Right atrium auricular region (tissue), 2 donors: ENCODE measurements around the gene VSNL1. TPM values are rescaled to one million over a fixed set of nuclear protein-coding genes. Genes with fewer than 3 reads are reported as not detected.

Source experiments
- DNase-seq: peaks from one replicate; pipeline ENCODE4 v3.0.0-alpha.2; 2019; ENCODE audit warnings: low spot score
- H3K27ac ChIP-seq, 2 donors: fragments of 200-600 bp; sonication (generic); 1 replicate in 1 of 2; 2 replicates in 1 of 2; pipeline ENCODE4 v1.5.1; 2016 to 2019
- H3K27me3 ChIP-seq, 2 donors: fragments of 200-600 bp; sonication (generic); one replicate each; pipeline versions ENCODE4 v1.5.1 to v1.6.0; 2017 to 2019
- H3K36me3 ChIP-seq: fragments of 200-600 bp; sonication (generic); one replicate; pipeline ENCODE4 v1.5.1; 2016
- H3K4me1 ChIP-seq, 2 donors: fragments of 200-600 bp; sonication (generic); one replicate each; pipeline versions ENCODE4 v1.5.1 to v1.6.0; 2017 to 2019
- H3K4me3 ChIP-seq, 2 donors: fragments of 200-600 bp; sonication (generic); 1 replicate in 1 of 2; 2 replicates in 1 of 2; pipeline ENCODE4 v1.5.1; 2017 to 2019; ENCODE audit warnings: mild to moderate bottlenecking in 1 of 2, moderate library complexity in 1 of 2
- H3K9me3 ChIP-seq, 2 donors: fragments of 200-600 bp; sonication (generic); one replicate each; pipeline ENCODE4 v1.5.1; 2019
- total RNA-seq, 2 donors: library from RNA; depleted of rRNA; stranded (reverse); fragments of >200 nt; gene quantifications; one replicate each; pipeline ENCODE4 v1.1.0, GENCODE V29; 2016
- TF ChIP-seq, protein P1 (sequence below), 2 donors: fragments of 200-600 bp; sonication (generic); IDR thresholded peaks; one replicate each; pipeline ENCODE4 v1.5.1; 2019; ENCODE audit warnings: antibody characterized with exemption in 2 of 2

VSNL1 gene
- total RNA-seq, 2 donors from 2014 or later = 30.2 to 41.7 TPM

GRCh38 chr2:17606851-17607250 lies 66.4 kb downstream of the VSNL1 start:
- H3K27me3 ChIP-seq = no peaks in the 10 kb centered on the region

GRCh38 chr2:17607379-17607778 lies 66.9 kb downstream of the VSNL1 start:
- no peak overlapping the region for H3K4me3 ChIP-seq
- DNase-seq = no peak
- no peaks in the 10 kb centered on the region for H3K9me3 ChIP-seq
- no peaks in the 10 kb centered on the region for H3K27me3 ChIP-seq
- H3K4me1 ChIP-seq = peaks cover 0 to 33% of the 10 kb centered on the region in 2 donors
- TF ChIP-seq, protein P1, sequence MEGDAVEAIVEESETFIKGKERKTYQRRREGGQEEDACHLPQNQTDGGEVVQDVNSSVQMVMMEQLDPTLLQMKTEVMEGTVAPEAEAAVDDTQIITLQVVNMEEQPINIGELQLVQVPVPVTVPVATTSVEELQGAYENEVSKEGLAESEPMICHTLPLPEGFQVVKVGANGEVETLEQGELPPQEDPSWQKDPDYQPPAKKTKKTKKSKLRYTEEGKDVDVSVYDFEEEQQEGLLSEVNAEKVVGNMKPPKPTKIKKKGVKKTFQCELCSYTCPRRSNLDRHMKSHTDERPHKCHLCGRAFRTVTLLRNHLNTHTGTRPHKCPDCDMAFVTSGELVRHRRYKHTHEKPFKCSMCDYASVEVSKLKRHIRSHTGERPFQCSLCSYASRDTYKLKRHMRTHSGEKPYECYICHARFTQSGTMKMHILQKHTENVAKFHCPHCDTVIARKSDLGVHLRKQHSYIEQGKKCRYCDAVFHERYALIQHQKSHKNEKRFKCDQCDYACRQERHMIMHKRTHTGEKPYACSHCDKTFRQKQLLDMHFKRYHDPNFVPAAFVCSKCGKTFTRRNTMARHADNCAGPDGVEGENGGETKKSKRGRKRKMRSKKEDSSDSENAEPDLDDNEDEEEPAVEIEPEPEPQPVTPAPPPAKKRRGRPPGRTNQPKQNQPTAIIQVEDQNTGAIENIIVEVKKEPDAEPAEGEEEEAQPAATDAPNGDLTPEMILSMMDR (IDR thresholded peaks at IDR 0.05) = no peak
- H3K36me3 ChIP-seq = no peaks in the 10 kb centered on the region
- peak overlapping the region in 1 of 2 donors; percentile 84 for H3K27ac ChIP-seq

More at GRCh38 chr2:17606851-17607250, 66.4 kb downstream of the VSNL1 start:
- DNase-seq = no peak
- H3K27ac ChIP-seq = peak overlapping the region in 1 of 2 donors; percentile 84
- H3K4me1 ChIP-seq = peaks cover 0 to 33% of the 10 kb centered on the region in 2 donors
- no peaks in the 10 kb centered on the region for H3K9me3 ChIP-seq
- H3K36me3 ChIP-seq = no peaks in the 10 kb centered on the region
- TF ChIP-seq, protein P1 (IDR thresholded peaks at IDR 0.05) = no peak
- no peak overlapping the region for H3K4me3 ChIP-seq

- Histone ChIP-seq H3K27me3 (no peaks in the 10 kb centered on the region), H3K9me3 (no peaks in the 10 kb centered on the region), H3K4me1 (peaks cover 0 to 33% of the 10 kb centered on the region in 2 donors), H3K27ac (peak overlapping the region in 1 of 2 donors; percentile 84), H3K36me3 (no peaks in the 10 kb centered on the region), H3K4me3 (no peak overlapping the region)
- TF ChIP-seq, protein P1 (IDR thresholded peaks at IDR 0.05) = no peak
- no peak for DNase-seq
Observed at GRCh38 chr2:17608251-17608650, 67.8 kb downstream of the VSNL1 start.

- Histone ChIP-seq H3K4me1 (peaks cover 0 to 33% of the 10 kb centered on the region in 2 donors), H3K4me3 (no peak overlapping the region), H3K27ac (peak overlapping the region; percentile 66 to 84), H3K27me3 (no peaks in the 10 kb centered on the region), H3K36me3 (no peaks in the 10 kb centered on the region), H3K9me3 (no peaks in the 10 kb centered on the region)
- TF ChIP-seq, protein P1 (IDR thresholded peaks at IDR 0.05) = no peak
- DNase-seq = peak; percentile 69
Observed at GRCh38 chr2:17610521-17610920, 70.0 kb downstream of the VSNL1 start.

DNA sequence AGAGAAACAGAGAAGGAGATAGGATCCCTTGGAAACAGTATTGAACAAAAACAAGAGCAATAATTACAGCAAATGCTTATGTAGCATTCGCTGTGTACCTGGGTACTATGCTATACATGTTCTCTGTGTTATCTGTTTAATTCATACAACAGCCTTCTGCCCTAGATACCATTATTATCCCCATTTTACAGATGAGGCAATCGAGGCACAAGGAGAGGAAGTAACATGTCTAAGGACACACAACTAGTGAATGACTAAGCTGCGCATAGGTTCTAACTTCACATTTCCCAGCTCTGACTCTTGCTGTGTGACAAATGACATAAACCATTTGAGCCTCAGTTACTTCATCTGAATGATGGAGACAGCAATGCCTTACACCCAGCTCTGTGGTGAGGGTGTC lies 70.5 kb downstream of the VSNL1 start:
- Histone ChIP-seq H3K27ac (peak overlapping the region; percentile 66 to 84), H3K27me3 (no peaks in the 10 kb centered on the region), H3K4me1 (peaks cover 0 to 33% of the 10 kb centered on the region in 2 donors), H3K4me3 (no peak overlapping the region), H3K36me3 (no peaks in the 10 kb centered on the region), H3K9me3 (no peaks in the 10 kb centered on the region)
- TF ChIP-seq, protein P1 (IDR thresholded peaks at IDR 0.05) = no peak
- DNase-seq = no peak
